GM19099 (cell line): ENCODE measurements around the gene CELF5.

Experiments
- POLR2A ChIP-seq: IDR thresholded peaks from 3 replicates; pipeline ENCODE4 v1.6.1; 2011; ENCODE audit warnings: low read depth; ENCODE audit not compliant: insufficient read length; ENCODE audit errors: extremely low read depth

The CELF5 gene

DNA sequence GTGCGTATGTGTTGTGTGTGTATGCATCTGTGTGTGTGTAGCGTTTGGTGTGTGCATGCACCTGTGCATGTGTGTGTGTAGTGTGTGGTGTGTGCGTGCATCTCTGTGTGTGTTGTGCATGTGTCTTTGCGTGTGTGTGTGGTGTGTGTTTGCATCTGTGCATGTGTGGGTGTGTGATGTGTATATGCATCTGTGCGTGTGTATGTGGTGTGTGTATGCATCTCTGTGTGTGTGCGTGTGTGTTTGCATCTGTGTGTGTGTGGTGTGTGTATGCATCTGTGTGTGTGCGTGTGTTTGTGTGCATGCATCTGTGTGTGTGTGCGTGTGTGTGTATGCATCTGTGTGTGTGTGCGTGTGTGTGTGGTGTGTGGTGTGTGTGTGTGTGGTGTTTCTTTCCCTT, 20.6 kb downstream of the CELF5 start:
- TF ChIP-seq POLR2A, result no peak

DNA sequence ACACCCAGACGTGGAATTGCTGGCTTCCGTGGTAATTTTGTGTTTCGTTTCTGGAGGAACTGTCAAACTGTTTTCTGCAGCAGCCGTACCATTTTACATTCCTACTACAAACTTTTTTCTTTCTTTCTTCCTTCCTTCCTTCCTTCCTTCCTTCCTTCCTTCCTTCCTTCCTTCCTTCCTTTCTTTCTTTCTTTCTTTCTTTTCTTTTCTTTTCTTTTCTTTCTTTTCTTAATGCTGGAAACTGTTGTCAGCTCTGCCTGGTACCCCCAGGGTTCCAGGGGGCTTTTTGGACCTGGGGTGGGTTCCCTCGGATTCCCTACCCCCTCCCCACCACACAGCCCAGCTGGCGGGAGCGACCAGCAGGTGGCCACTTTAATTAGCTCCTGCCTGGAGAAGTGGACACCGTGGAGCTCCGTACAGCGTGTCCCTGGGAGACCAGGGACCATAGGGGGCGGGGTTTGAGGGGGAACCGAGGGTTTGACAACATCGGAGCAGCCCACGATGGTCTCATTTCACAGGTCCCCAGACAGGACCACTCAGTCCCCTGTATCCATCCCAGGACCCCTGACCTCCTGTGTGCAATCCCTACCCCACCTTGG, 24.4 kb downstream of the CELF5 start:
- TF ChIP-seq POLR2A, result no peak

DNA sequence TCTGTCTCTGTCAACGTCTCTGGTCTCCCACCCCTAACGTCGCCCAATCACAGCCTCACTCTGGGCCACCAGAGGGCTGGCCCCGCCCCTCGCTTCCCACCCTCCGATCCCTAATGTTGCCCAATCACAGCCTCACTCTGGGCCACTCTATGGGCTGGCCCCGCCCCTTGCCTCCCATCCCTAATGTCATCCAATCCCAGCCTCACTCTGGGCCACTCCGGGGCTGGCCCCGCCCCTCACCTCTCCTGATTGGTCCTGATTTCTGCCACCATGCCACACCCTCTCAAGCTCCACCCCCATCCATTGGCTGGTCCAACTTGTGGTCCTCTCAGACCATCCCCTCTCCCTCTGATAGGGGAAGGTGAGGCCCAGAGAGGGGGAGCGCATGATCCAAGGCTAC, 24.9 kb downstream of the CELF5 start:
- TF ChIP-seq POLR2A, result no peak

DNA sequence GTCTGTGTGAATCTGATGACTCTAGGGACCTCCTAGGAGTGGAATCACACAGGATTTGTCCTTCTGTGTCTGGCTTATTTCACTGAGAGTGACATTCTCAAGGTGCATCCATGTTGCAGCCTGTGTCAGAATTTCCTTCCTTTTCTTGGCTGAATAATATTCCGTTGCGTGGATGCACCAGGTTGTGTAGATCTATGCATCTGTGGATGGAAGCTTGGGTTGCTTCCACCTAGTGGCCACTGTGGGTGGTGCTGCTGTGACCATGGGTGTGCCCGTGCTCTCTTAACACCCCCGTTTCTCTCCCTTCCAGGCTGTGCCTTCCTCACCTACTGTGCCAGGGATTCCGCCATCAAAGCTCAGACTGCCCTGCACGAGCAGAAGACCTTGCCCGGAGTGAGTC, 26.2 kb downstream of the CELF5 start:
- no peak for TF ChIP-seq POLR2A

DNA sequence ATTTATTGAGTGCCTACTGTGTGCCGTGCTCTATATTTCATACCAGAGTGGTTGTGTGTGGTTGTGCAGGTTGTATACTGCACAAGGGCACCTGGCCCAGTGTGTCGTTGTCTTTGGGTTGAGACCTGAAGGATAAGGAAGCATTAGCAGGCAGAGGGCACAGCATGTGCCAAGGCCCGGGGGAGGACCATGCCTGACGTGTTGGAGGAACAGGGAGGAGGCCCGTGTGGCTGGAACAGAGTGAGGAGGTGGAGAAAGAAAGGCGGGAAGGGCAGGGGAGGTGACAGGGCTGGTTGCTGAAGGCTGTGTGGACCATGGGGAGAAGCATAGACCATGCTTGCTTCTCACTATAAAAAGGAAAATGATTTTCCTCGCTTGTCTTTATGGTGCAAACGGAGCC, 26.8 kb downstream of the CELF5 start:
- no peak for TF ChIP-seq POLR2A

DNA sequence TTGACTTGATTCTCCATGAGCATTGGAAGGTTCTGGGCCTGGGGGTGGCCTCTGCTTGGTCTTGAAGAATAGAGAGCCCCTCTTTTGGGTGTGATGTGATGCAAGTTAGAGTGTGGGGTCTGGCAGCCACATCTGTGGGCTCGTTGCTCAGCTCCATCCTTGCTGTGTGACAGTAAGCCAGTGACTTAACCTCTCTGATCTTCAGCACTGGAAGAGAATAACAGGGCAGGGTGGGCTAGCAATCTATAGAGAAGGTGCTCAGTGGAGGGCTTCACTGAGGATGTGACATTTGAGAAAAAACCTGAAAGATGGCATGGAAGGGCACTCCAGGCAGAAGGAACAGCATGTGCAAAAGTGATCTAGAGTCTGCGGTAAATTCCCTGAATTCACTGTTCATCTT, 28.2 kb downstream of the CELF5 start:
- no peak for TF ChIP-seq POLR2A

DNA sequence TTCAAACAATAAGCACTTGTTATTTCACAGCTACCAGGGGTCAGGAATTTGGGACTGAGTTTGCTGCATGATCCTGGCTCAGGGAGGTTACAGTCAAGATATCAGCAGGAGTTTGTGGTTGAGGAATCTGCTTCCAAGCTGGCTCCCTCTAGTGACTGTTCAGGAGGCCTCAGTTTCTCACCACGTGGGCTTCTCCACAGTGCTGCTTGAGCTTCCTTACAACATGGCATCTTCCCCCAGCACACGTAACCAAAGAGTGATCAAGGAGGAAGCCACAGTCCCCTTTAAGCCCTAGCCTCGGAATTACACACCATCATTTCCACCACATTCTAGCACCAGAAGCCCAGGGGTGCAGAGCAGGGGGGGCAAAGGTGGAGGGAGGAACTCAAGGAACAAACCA, 28.8 kb downstream of the CELF5 start:
- no peak for TF ChIP-seq POLR2A

DNA sequence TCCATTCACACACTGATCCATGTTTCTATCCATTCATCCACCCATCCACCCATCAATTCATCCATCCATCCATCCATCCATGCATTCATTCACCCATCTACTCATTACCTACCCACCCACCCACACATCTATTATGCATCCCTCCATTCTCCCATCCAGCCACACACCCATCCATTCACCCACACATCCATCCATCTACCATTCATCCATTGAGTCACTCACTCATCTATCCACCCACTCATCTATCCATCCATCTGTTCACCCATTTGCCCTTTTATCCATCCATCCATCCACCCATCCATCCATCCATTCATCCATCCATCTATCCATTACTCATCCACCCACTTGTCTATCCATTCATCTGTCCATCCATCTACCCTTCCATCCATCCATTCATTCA, 30.1 kb downstream of the CELF5 start:
- TF ChIP-seq POLR2A, result no peak

DNA sequence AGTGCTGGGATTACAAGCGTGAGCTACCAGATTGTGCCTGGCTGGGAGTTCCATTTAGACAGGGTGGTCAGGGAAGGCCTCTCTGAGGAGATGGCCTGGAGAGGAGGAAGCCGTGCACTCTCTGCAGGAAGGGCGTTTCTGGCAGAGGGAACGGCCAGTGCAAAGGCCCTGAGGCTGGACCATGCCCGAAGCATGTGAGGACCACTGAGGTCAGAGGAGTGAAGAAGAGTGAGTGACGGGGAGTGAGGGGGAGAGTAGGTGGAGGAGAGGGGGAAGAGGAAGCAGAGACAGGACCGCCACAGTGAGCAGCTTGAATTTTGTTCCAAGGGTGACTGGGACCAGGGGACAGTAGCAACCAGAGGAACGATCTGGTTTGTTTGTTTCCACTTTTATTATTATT, 32.6 kb downstream of the CELF5 start:
- no peak for TF ChIP-seq POLR2A

DNA sequence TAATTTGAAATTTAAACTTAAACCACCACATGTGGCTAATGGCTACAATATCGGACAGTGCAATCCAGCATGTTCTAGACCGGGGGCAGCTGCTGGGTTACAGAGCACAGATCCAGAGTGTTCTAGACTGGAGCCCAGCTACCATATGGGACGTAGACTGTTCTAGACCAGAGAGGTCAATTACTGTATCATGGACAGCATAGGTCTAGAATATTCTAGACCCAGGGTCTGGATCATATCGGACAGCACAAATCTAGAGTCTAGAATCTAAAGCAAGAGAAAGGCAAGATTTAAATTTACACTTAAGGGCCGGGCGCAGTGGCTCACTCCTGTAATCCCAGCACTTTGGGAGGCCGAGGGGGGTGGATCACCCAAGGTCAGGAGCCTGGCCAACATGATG, 37.9 kb downstream of the CELF5 start:
- no peak for TF ChIP-seq POLR2A

DNA sequence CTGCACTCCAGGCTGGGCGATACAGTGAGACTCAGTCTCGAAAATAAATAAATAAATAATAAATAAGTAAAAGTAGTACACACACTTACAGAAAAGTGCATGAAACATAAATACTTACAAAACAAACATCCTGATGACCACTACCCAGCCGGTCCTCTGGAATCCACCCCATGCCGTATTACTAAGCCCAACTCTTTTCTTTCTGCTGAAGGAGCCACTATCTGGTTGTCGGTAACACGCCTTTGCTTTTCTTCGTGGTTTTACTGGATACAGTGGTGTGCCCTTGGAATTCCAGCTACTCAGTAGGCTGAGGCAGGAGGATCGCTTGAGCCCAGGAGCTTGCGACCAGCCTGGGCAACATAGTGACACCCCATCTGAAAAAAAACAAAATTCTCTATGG, 39.4 kb downstream of the CELF5 start:
- TF ChIP-seq POLR2A, result no peak

DNA sequence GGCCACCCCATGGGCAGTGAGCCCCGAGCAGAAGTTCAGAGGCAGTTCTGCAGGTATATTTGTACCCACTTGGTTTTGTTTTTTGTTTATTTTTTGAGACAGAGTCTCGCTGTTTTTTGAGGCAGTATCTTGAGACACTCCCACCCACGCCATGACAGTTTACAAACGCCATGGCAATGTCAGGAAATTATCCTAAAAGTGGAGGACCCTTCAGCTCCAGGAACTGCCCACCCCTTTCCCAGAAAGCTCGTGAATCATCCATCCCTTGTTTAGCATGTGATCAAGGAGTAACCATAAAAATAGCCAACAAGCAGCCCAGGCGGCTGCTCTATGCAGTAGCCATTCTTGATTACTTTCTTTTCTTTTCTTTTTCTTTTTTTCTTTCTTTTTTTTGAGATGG, 41.0 kb downstream of the CELF5 start:
- TF ChIP-seq POLR2A, result no peak

DNA sequence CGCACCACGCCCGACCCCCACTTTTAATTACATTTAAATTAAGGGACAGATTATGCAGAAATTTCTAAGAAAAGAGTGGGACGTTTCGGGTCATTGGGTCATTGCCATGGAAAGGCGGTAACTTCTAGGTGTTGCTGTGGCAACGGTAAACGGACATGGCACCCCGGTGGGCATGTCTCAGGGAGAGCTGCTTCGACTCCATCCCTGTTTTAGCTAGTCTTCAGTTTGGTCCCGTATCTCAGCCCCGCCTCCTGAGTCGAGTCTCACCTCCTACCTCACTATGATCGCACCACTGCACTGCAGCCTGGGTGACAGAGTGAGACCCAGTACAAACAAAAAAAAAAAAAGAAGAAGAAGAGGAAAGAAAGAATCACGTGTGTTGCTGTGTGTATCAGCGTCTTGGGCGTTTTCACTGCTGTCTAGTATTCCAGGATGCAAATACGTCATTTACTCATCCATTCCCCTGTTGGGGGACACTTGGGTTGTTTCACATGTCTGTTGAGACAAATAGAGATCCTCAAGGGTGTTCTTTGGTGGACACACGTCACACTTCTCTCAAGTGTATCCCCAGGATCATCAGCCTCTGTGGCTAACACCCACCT, 41.7 kb downstream of the CELF5 start:
- TF ChIP-seq POLR2A, result no peak

DNA sequence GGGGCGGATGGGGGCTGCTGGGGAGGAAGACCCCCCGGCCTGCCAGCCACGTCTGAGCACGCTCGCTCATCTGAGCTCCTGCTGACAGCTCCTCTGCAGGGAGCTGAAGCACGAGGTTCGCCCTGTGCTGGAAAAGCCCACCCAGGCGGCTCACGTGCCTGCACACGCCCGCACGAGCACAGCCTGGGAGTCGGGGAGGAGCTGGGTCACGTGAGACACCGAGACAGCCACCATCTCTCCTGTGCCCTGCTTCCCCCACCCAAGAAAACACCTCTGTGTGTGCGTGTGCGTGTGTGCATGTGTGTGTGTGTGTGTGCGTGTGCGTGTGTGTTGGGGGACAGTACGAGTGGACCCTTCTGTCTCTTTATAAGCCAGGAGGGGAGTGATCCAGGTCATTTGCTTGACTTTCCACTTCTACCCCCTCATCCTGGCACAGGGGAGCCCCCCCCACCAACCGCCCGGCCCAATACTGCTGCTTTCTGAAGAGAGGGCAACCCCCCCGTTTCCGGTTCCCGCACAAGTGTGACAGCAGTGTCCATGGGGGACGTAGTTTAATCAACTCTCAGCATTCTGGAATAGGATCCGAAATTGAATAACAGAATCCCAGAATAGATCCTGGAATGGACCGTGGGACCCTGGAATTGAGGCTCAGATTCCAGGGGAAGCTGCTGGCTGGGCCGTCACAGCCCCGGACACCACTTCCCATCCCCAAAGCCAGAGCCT, 42.5 kb downstream of the CELF5 start:
- no peak for TF ChIP-seq POLR2A

DNA sequence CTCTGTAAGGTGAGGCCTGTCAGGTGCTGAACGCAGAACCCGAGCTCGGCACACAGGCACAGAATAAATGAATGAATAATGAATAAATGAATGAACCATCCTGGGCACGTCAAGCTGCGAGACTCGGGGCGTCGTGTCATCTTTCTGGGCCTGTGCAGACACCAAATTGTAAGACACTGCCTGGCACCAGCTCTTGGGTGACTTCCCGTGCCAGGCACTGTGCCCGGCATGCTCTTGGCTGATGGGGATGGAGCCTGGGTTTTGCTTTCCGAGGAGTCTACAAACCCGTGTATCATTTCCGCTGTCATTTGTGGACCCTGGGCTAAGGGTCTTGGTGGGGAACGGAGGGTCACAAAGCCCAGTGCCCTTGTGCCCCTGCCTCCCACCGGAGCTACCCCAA, 43.9 kb downstream of the CELF5 start:
- no peak for TF ChIP-seq POLR2A

DNA sequence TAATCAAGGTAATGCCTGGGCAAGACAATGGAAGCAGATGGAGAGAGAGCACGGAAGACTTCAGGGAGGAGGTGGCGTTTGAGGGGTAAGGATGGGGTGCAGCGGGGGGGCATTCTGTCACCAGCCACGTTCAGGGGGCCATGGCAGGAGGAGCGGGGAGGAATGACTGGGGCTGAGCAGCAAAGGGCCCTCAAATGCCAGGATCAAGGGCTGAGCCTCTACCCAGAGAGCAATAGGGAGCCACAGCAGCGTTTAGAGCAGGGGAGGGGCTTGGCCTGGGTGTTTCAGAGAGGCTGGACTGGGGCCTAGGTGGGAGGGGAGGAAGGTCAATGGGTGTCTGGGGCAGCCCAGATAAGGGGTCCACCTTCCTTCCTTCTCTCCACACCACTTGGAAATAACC, 44.3 kb downstream of the CELF5 start:
- TF ChIP-seq POLR2A, result no peak
